HepG2 (cell line): ENCODE data around the gene AP3D1. TPM values are rescaled to one million over a fixed set of nuclear protein-coding genes. Genes with fewer than 3 reads are reported as not detected.
A peak's percentile ranks its signal among the peaks of the same experiment; 100 is the strongest.

Source experiments
- ATRX ChIP-seq: sonication (generic); formaldehyde crosslinking; IDR thresholded peaks from 2 replicates; pipeline ENCODE4 v1.4.0; 2020; ENCODE audit warnings: missing genetic modification reagents, borderline replicate concordance
- FOXA1 ChIP-seq, 2 experiments: fragments of 450-650 bp in 1 of 2; sonication (generic) in 1 of 2; formaldehyde crosslinking in 1 of 2; IDR thresholded peaks; 2 replicates each; pipeline versions ENCODE4 v1.4.0 to v1.6.1; 2016 to 2020; ENCODE audit warnings: missing genetic modification reagents in 1 of 2
- HDAC2 ChIP-seq: sonication (generic); formaldehyde crosslinking; IDR thresholded peaks from 2 replicates; pipeline ENCODE4 v1.4.0; 2020; ENCODE audit warnings: missing genetic modification reagents
- HNRNPK ChIP-seq: fragments of 200-400 bp; formaldehyde crosslinking; IDR thresholded peaks from 2 replicates; pipeline ENCODE4 v1.6.1; 2018; ENCODE audit warnings: low read length, low read depth, moderate library complexity, mild to moderate bottlenecking; ENCODE audit not compliant: poor library complexity, severe bottlenecking
- KDM5A ChIP-seq: fragments of 200-600 bp; sonication (generic); IDR thresholded peaks from 2 replicates; pipeline ENCODE4 v1.7.0; 2018; ENCODE audit warnings: antibody characterized with exemption, mild to moderate bottlenecking, low read length, borderline replicate concordance
- MIER3 ChIP-seq: IDR thresholded peaks from 2 replicates; pipeline ENCODE4 v1.6.1; 2016; ENCODE audit warnings: missing compliant biosample characterization, borderline replicate concordance
- NBN ChIP-seq: fragments of 450-650 bp; conservative IDR thresholded peaks from 2 replicates; pipeline ENCODE4 v1.6.1; 2017
- NFE2 ChIP-seq: sonication (generic); formaldehyde crosslinking; IDR thresholded peaks from 2 replicates; pipeline ENCODE4 v1.4.0; 2020; ENCODE audit warnings: missing genetic modification reagents
- RARA ChIP-seq: IDR thresholded peaks from 2 replicates; pipeline ENCODE4 v1.6.1; 2016; ENCODE audit warnings: missing genetic modification reagents, missing compliant biosample characterization
- SMAD9 ChIP-seq: sonication (generic); formaldehyde crosslinking; IDR thresholded peaks from 2 replicates; pipeline ENCODE4 v1.5.1; 2020; ENCODE audit warnings: mild to moderate bottlenecking, missing genetic modification reagents
- TAF1 ChIP-seq: sonication (generic); formaldehyde crosslinking; IDR thresholded peaks from 2 replicates; pipeline ENCODE4 v1.4.0; 2020; ENCODE audit warnings: missing genetic modification reagents
- ZFP36 ChIP-seq: fragments of 150-350 bp; IDR thresholded peaks from 2 replicates; pipeline ENCODE4 v1.6.1; 2018; ENCODE audit warnings: borderline replicate concordance, low read length, low read depth; ENCODE audit not compliant: partially characterized antibody
- ZNF256 ChIP-seq: sonication (generic); formaldehyde crosslinking; conservative IDR thresholded peaks from 2 replicates; pipeline ENCODE4 v1.4.0; 2020; ENCODE audit warnings: missing genetic modification reagents
- ZNF329 ChIP-seq: sonication (generic); formaldehyde crosslinking; IDR thresholded peaks from 2 replicates; pipeline ENCODE4 v1.9.0; 2021; ENCODE audit warnings: low read depth, mild to moderate bottlenecking, missing genetic modification reagents
- ZNF367 ChIP-seq: sonication (generic); formaldehyde crosslinking; IDR thresholded peaks from 2 replicates; pipeline ENCODE4 v1.4.0; 2020; ENCODE audit warnings: missing genetic modification reagents, borderline replicate concordance
- ZNF432 ChIP-seq: sonication (generic); formaldehyde crosslinking; IDR thresholded peaks from 2 replicates; pipeline ENCODE4 v1.5.0; 2020; ENCODE audit warnings: missing genetic modification reagents, mild to moderate bottlenecking, borderline replicate concordance
- ZNF44 ChIP-seq: sonication (generic); formaldehyde crosslinking; IDR thresholded peaks from 2 replicates; pipeline ENCODE4 v1.5.1; 2020; ENCODE audit warnings: mild to moderate bottlenecking, missing genetic modification reagents
- ZNF543 ChIP-seq: sonication (generic); formaldehyde crosslinking; IDR thresholded peaks from 2 replicates; pipeline ENCODE4 v1.4.0; 2020; ENCODE audit warnings: mild to moderate bottlenecking, missing genetic modification reagents
- ZNF614 ChIP-seq: IDR thresholded peaks from 2 replicates; pipeline ENCODE4 v1.6.1; 2018; ENCODE audit warnings: missing biosample characterization, missing genetic modification reagents, inconsistent platforms, borderline replicate concordance
- ZNF850 ChIP-seq: sonication (generic); formaldehyde crosslinking; conservative IDR thresholded peaks from 2 replicates; pipeline ENCODE4 v1.9.0; 2021; ENCODE audit warnings: mild to moderate bottlenecking, missing genetic modification reagents
- ZNF878 ChIP-seq: sonication (generic); formaldehyde crosslinking; IDR thresholded peaks from 2 replicates; pipeline ENCODE4 v1.8.1; 2023; ENCODE audit warnings: mild to moderate bottlenecking, missing genetic modification reagents, moderate library complexity
- polyA plus RNA-seq, 8 experiments: library from polyadenylated mRNA; depleted of rRNA in 3 of 8; stranded (reverse) in 7 of 8; unstranded in 1 of 8; fragments of >200 nt; fragmentation: Illumina TruSeq in 4 of 8; extraction: Trizol in 4 of 8; gene quantifications; 2 replicates each; pipeline versions ENCODE4 v1.2.1 to v1.2.3, GENCODE V29; 2011 to 2016; ENCODE audit warnings: low read depth in 4 of 8, missing spikeins in 1 of 8, mixed read lengths in 1 of 8; ENCODE audit not compliant: insufficient read depth in 1 of 8
- total RNA-seq, 5 experiments: library from RNA; depleted of rRNA; stranded (reverse); fragments of >200 nt; fragmentation: Illumina TruSeq; extraction: Trizol; gene quantifications; 2 replicates each; pipeline ENCODE4 v1.2.3, GENCODE V29; 2016; ENCODE audit warnings: low read depth in 1 of 5
- TF ChIP-seq, protein P1 (sequence below): sonication (generic); formaldehyde crosslinking; IDR thresholded peaks from 2 replicates; pipeline ENCODE4 v1.9.0; 2021; ENCODE audit warnings: missing genetic modification reagents, mild to moderate bottlenecking, borderline replicate concordance
- TF ChIP-seq, protein P2 (sequence below): sonication (generic); formaldehyde crosslinking; IDR thresholded peaks from 2 replicates; pipeline ENCODE4 v1.5.0; 2020; ENCODE audit warnings: mild to moderate bottlenecking, low read depth, missing genetic modification reagents, borderline replicate concordance
- TF ChIP-seq, protein P3 (sequence below): sonication (generic); formaldehyde crosslinking; IDR thresholded peaks from 2 replicates; pipeline ENCODE4 v1.4.0; 2020; ENCODE audit warnings: missing genetic modification reagents; ENCODE audit errors: not compliant biosample characterization
- TF ChIP-seq, protein P4 (sequence below): sonication (generic); formaldehyde crosslinking; IDR thresholded peaks from 2 replicates; pipeline ENCODE4 v1.4.0; 2020; ENCODE audit warnings: missing genetic modification reagents

Gene AP3D1
- total and polyA plus RNA-seq, 2 of the 13 experiments (the other 11 are each of a cell fraction or from before 2014, with no cell fraction given), result 68.0 to 82.6 TPM

DNA sequence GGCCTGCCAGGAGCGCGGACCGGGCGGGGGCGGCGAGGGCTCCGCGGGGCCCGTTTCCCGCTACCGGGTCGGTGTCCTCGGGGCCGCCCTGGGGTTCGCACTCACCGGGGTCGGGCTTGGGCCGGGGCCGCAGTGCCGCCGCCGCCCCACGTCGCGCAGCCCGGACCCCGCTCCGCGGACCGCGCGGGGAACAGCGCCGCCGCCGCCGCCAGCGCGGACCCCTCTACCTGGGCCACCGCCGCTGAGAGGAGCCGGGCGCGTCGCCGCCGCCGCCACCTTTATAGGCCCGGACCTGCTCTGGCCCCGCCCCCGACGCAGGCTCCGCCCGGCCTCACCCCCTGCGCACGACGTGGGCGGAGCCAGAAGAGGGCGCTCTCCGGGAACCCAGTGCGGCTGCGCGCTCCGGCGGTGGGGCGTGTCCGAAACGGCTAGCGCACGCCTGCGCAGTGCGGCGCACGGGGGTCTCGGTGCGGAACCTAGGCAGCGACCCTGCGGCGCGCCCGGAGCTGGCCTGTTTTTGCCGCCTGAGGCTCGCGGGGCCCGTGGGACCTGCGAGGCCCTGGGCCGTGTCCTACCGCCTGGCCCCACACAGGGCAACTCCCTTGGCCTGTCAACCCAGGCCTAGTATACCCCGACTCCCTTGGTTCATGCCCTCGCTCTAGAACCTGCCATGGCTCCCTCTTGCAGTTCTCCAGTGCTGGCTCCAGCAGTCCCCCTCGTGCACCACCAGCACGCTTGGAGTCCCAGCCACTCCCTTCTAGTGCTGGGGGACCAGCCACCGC is 100.2 kb downstream of the AP3D1 start, which contains the start of gene MKNK2 (continued):
- TF ChIP-seq, protein P1, sequence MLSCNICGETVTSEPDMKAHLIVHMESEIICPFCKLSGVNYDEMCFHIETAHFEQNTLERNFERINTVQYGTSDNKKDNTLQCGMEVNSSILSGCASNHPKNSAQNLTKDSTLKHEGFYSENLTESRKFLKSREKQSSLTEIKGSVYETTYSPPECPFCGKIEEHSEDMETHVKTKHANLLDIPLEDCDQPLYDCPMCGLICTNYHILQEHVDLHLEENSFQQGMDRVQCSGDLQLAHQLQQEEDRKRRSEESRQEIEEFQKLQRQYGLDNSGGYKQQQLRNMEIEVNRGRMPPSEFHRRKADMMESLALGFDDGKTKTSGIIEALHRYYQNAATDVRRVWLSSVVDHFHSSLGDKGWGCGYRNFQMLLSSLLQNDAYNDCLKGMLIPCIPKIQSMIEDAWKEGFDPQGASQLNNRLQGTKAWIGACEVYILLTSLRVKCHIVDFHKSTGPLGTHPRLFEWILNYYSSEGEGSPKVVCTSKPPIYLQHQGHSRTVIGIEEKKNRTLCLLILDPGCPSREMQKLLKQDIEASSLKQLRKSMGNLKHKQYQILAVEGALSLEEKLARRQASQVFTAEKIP (CRISPR knock-in tag), result no peak
- TF ChIP-seq ZNF543 (no peak), NFE2 (no peak), ZNF256 (CRISPR knock-in tag) (0 out of 2 replicates have a peak, but pooled peaks have one; percentile 25), ZNF44 (CRISPR knock-in tag) (no peak), ZNF850 (CRISPR knock-in tag) (no peak), ZFP36 (peak; percentile 96), RARA (CRISPR knock-in tag) (no peak), FOXA1 (IDR thresholded peaks at IDR 0.05) (no peak), FOXA1 (CRISPR knock-in tag; IDR thresholded peaks at IDR 0.05) (no peak), HNRNPK (peak; percentile 47), SMAD9 (CRISPR knock-in tag) (no peak), MIER3 (CRISPR knock-in tag) (no peak), NBN (no peak), ZNF614 (CRISPR knock-in tag) (peak; percentile 51; the same call in 1 of the 2 replicates), ZNF878 (CRISPR knock-in tag) (no peak), ZNF367 (CRISPR knock-in tag) (no peak), ZNF432 (CRISPR knock-in tag) (no peak), ATRX (CRISPR knock-in tag) (no peak), KDM5A (no peak), TAF1 (CRISPR knock-in tag) (peak; percentile 81), ZNF329 (CRISPR knock-in tag) (peak; percentile 78), HDAC2 (CRISPR knock-in tag) (peak; percentile 68; the same call in 1 of the 2 replicates)
- TF ChIP-seq, protein P2, sequence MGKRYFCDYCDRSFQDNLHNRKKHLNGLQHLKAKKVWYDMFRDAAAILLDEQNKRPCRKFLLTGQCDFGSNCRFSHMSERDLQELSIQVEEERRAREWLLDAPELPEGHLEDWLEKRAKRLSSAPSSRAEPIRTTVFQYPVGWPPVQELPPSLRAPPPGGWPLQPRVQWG (CRISPR knock-in tag), result no peak
- TF ChIP-seq, protein P3, sequence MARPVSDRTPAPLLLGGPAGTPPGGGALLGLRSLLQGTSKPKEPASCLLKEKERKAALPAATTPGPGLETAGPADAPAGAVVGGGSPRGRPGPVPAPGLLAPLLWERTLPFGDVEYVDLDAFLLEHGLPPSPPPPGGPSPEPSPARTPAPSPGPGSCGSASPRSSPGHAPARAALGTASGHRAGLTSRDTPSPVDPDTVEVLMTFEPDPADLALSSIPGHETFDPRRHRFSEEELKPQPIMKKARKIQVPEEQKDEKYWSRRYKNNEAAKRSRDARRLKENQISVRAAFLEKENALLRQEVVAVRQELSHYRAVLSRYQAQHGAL (CRISPR knock-in tag), result no peak
- TF ChIP-seq, protein P4, sequence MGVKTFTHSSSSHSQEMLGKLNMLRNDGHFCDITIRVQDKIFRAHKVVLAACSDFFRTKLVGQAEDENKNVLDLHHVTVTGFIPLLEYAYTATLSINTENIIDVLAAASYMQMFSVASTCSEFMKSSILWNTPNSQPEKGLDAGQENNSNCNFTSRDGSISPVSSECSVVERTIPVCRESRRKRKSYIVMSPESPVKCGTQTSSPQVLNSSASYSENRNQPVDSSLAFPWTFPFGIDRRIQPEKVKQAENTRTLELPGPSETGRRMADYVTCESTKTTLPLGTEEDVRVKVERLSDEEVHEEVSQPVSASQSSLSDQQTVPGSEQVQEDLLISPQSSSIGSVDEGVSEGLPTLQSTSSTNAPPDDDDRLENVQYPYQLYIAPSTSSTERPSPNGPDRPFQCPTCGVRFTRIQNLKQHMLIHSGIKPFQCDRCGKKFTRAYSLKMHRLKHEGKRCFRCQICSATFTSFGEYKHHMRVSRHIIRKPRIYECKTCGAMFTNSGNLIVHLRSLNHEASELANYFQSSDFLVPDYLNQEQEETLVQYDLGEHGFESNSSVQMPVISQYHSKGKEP (CRISPR knock-in tag), result no peak
